ENCODE measurements around the gene CHMP2A. TPM values are rescaled to one million over a fixed set of nuclear protein-coding genes. Genes with fewer than 3 reads are reported as not detected.
A peak's percentile ranks its signal among the peaks of the same experiment; 100 is the strongest.

Gene CHMP2A
- total and polyA plus RNA-seq, 2 of the 13 experiments (the other 11 are each of a cell fraction or from before 2014, with no cell fraction given): 49.7 to 55.0 TPM

DNA sequence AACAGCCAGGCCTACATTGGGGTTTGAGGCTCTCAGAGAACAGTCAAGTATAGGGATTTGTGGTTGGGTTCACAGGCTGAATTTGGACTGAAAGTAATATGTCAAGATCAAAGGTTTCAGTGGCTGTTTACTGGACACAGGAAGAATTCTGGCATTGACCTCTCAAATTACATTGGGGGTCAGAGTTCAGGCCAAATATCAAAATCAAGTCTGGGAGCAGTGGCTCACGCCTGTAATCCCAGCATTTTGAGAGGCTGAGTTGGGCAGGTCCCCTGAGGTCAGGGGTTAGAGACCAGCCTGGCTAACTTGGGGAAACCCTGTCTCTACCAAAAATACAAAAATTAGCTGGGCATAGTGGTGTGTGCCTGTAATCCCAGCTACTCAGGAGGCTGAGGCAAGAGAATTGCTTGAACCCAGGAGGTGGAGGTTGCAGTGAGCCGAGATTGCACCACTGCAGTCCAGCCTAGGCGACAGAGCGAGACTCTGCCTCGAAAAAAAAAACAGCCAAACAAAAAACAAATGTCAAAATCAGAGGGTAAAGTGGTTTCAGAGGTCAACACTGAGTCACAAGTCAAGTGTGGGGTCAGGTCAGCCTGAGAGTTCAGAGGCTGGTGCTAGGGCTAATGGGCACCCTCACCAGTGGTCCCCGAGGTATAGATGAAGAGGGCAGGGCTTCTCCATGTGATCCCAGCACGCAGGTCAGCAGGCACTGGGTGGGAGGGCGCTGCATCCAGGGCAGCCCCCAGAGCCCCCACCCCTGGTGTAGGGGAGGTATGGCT lies 44.6 kb downstream of the CHMP2A start:
- DNase-seq (ENCODE audit: low spot score): peak; percentile 81
- FAIRE-seq: peak; percentile 90
- in situ Hi-C loops (cut with HindIII; ENCODE audit: extremely low pct_ligation_motif_present, low pct_unique_long_range_greater_than_20kb): no loop called here
- TF ChIP-seq HNF4G (IDR thresholded peaks at IDR 0.05; ENCODE audit: borderline replicate concordance, low read depth, low read length) (peak; percentile 90), HNF4G (CRISPR knock-in tag; IDR thresholded peaks at IDR 0.05; ENCODE audit: borderline replicate concordance, low read depth) (peak; percentile 88), ZNF737 (CRISPR knock-in tag; IDR thresholded peaks at IDR 0.05; ENCODE audit: borderline replicate concordance) (no peak), NCOR1 (IDR thresholded peaks at IDR 0.05; ENCODE audit: borderline replicate concordance, low read length) (peak; percentile 92), ZFX (CRISPR knock-in tag; IDR thresholded peaks at IDR 0.05; ENCODE audit: low read depth) (0 out of 2 replicates have a peak, but pooled peaks have one; percentile 61), KLF15 (CRISPR knock-in tag; IDR thresholded peaks at IDR 0.05; ENCODE audit: borderline replicate concordance) (no peak), KLF11 (CRISPR knock-in tag; IDR thresholded peaks at IDR 0.05) (no peak), TBL1XR1 (IDR thresholded peaks at IDR 0.05; ENCODE audit: borderline replicate concordance, low read length, partially characterized antibody) (peak; percentile 86), CREM (IDR thresholded peaks at IDR 0.05) (0 out of 2 replicates have a peak, but pooled peaks have one; percentile 51), CREM (CRISPR knock-in tag; IDR thresholded peaks at IDR 0.05) (no peak), CBX5 (CRISPR knock-in tag; IDR thresholded peaks at IDR 0.05; ENCODE audit: borderline replicate concordance) (no peak), ZNF33A (CRISPR knock-in tag; IDR thresholded peaks at IDR 0.05; ENCODE audit: borderline replicate concordance) (no peak), BORCS8-MEF2B (CRISPR knock-in tag; IDR thresholded peaks at IDR 0.05) (peak; percentile 35; the same call in 1 of the 2 replicates), SMARCE1 (IDR thresholded peaks at IDR 0.05; ENCODE audit: borderline replicate concordance) (no peak), NR2F1 (CRISPR knock-in tag; IDR thresholded peaks at IDR 0.05) (peak; percentile 62 to 85)
- TF ChIP-seq, protein P1, sequence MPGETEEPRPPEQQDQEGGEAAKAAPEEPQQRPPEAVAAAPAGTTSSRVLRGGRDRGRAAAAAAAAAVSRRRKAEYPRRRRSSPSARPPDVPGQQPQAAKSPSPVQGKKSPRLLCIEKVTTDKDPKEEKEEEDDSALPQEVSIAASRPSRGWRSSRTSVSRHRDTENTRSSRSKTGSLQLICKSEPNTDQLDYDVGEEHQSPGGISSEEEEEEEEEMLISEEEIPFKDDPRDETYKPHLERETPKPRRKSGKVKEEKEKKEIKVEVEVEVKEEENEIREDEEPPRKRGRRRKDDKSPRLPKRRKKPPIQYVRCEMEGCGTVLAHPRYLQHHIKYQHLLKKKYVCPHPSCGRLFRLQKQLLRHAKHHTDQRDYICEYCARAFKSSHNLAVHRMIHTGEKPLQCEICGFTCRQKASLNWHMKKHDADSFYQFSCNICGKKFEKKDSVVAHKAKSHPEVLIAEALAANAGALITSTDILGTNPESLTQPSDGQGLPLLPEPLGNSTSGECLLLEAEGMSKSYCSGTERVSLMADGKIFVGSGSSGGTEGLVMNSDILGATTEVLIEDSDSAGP (CRISPR knock-in tag; IDR thresholded peaks at IDR 0.05; ENCODE audit: borderline replicate concordance): 0 out of 2 replicates have a peak, but pooled peaks have one; percentile 9
- TF ChIP-seq, protein P2, sequence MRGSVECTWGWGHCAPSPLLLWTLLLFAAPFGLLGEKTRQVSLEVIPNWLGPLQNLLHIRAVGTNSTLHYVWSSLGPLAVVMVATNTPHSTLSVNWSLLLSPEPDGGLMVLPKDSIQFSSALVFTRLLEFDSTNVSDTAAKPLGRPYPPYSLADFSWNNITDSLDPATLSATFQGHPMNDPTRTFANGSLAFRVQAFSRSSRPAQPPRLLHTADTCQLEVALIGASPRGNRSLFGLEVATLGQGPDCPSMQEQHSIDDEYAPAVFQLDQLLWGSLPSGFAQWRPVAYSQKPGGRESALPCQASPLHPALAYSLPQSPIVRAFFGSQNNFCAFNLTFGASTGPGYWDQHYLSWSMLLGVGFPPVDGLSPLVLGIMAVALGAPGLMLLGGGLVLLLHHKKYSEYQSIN (CRISPR knock-in tag; IDR thresholded peaks at IDR 0.05; ENCODE audit: borderline replicate concordance): no peak
- TF ChIP-seq, protein P3, sequence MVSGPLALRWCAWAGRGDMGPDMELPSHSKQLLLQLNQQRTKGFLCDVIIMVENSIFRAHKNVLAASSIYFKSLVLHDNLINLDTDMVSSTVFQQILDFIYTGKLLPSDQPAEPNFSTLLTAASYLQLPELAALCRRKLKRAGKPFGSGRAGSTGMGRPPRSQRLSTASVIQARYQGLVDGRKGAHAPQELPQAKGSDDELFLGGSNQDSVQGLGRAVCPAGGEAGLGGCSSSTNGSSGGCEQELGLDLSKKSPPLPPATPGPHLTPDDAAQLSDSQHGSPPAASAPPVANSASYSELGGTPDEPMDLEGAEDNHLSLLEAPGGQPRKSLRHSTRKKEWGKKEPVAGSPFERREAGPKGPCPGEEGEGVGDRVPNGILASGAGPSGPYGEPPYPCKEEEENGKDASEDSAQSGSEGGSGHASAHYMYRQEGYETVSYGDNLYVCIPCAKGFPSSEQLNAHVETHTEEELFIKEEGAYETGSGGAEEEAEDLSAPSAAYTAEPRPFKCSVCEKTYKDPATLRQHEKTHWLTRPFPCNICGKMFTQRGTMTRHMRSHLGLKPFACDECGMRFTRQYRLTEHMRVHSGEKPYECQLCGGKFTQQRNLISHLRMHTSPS (CRISPR knock-in tag; IDR thresholded peaks at IDR 0.05; ENCODE audit: low read depth): peak; percentile 51; the same call in 1 of the 2 replicates

More for the DNA sequence above, 44.6 kb downstream of the CHMP2A start:
- ChIA-PET CTCF (ENCODE audit: low intra/inter-chr PET ratio, low total read pairs) (no interaction called here), POLR2A (interaction anchor here (0.5 to 5.8 kb wide), 7 partner anchors 10 to 148 kb away, joined by 3 to 44 read pairs (median 8); partner anchors contain the start of genes CHMP2A, TRIM28, UBE2M and ZBTB45)
- peak; percentile 8 for ATAC-seq
- H4K20me1 ChIP-seq (ENCODE audit: insufficient read depth, low read length): no peaks in the 10 kb centered on the region
- H3K36me3 ChIP-seq (replicated peaks in 1 of 2; ENCODE audit: control insufficient read depth in 1 of 2, insufficient read depth in 2 of 2, low read length in 2 of 2): no peaks in the 10 kb centered on the region
- peaks cover 57% of the 10 kb centered on the region for H3K4me1 ChIP-seq (ENCODE audit: insufficient read depth, low read length)
- H3K27ac ChIP-seq (ENCODE audit: extremely low read length, insufficient read depth, low read length): peak overlapping the region; percentile 79
- H3K27me3 ChIP-seq (ENCODE audit: control insufficient read depth in 1 of 2, insufficient read depth in 2 of 2, low read length in 2 of 2): no peaks in the 10 kb centered on the region; a peak in 1 of 5 replicates
- no peak overlapping the region for H2AFZ ChIP-seq (ENCODE audit: low read length)
- 0% methylated on average over 8 of the region's 8 CpGs for WGBS (ENCODE audit: low lambda C conversion rate)
- H3K4me2 ChIP-seq (ENCODE audit: low read depth, low read length): peak overlapping the region; percentile 85
- peak overlapping the region in 2 of 3 experiments; percentile 2 to 59; a peak in 3 of 6 replicates for H3K4me3 ChIP-seq (replicated peaks in 1 of 3; ENCODE audit: insufficient read depth in 1 of 3, low read depth in 2 of 3, low read length in 3 of 3)
- intact Hi-C loops (cut with micrococcal nuclease; ENCODE audit: unreplicated experiment): no loop called here
- H3K9ac ChIP-seq (ENCODE audit: insufficient read depth, low read depth, low read length): peak overlapping the region; percentile 60
- H3K9me3 ChIP-seq (ENCODE audit: low read length): no peaks in the 10 kb centered on the region
- no TSS peak for BruUV-seq (replicated peaks)
- H3K79me2 ChIP-seq (ENCODE audit: insufficient read depth, low read length): peaks cover 7% of the 10 kb centered on the region
